HFFc6 (cell line): ENCODE data around the gene BICDL2. TPM values are rescaled to one million over a fixed set of nuclear protein-coding genes. Genes with fewer than 3 reads are reported as not detected.

Source experiments
- DNase-seq: peaks from one replicate; pipeline ENCODE4 v3.0.0-alpha.2; 2018
- H3K27ac Mint-ChIP-seq: 2 replicates; pipeline ENCODE4 v1.8.0; 2020; ENCODE audit warnings: mild to moderate bottlenecking, mixed read lengths
- H3K27me3 Mint-ChIP-seq: 2 replicates; pipeline ENCODE4 v1.8.0; 2021; ENCODE audit warnings: mild to moderate bottlenecking, moderate library complexity, mixed read lengths; ENCODE audit not compliant: insufficient read depth
- H3K36me3 Mint-ChIP-seq: 2 replicates; pipeline ENCODE4 v1.8.0; 2021; ENCODE audit warnings: low read depth, mixed read lengths
- H3K4me1 Mint-ChIP-seq: 2 replicates; pipeline ENCODE4 v1.8.0; 2020; ENCODE audit warnings: low read depth, mixed read lengths
- H3K4me3 Mint-ChIP-seq: 2 replicates; pipeline ENCODE4 v1.8.0; 2020; ENCODE audit warnings: mild to moderate bottlenecking, moderate library complexity, mixed read lengths
- H3K9me3 Mint-ChIP-seq: 2 replicates; pipeline ENCODE4 v1.8.0; 2020; ENCODE audit warnings: mild to moderate bottlenecking, mixed read lengths
- CTCF ChIP-seq: fragments of 200-600 bp; sonication (generic); IDR thresholded peaks from 2 replicates; pipeline ENCODE4 v1.5.0; 2021; ENCODE audit warnings: antibody characterized with exemption, mild to moderate bottlenecking
- total RNA-seq, 6 experiments: library from RNA; stranded (reverse); fragmentation: NEBNext Ultra II Directional; extraction: Animal tissue kit (Norgen Biotek cat#: 25700); gene quantifications; 2 replicates in 1 of 6; 3 replicates in 5 of 6; pipeline ENCODE4 v1.2.3, GENCODE V29; 2021

The BICDL2 gene
- total RNA-seq, 6 experiments from 2014 or later, result not detected

- Mint-ChIP-seq H3K9me3 (no peaks in the 10 kb centered on the region), H3K27me3 (peaks cover 27% of the 10 kb centered on the region), H3K4me1 (peaks cover 18% of the 10 kb centered on the region), H3K4me3 (no peak overlapping the region), H3K36me3 (no peaks in the 10 kb centered on the region), H3K27ac (no peak overlapping the region)
- TF ChIP-seq CTCF, result no peak
- DNase-seq, result no peak
These were observed 24.5 kb downstream of the BICDL2 start for GRCh38 chr16:3012246-3012645.

DNA sequence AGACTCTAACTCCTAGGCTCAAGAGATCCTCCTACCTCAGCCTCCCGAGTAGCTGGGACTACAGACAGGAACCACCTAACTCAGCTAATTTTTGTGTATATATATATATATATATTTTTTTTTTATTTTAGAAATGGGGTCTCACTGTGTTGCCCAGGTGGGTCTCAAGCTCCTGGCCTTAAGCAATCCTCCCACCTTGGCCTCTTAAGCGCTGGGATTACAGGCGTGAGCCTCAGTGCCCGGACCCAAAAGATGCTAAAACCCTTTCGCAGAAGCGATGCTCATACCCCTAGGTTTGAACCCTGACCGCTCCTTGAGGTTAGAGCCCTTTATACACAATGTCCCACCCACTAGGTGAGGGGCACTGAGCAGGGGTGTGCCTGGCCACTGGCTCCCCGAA is 26.2 kb downstream of the BICDL2 start:
- H3K27me3 Mint-ChIP-seq, result peaks cover 25% of the 10 kb centered on the region
- TF ChIP-seq CTCF, result no peak
- no peaks in the 10 kb centered on the region for H3K9me3 Mint-ChIP-seq
- H3K36me3 Mint-ChIP-seq, result no peaks in the 10 kb centered on the region
- DNase-seq, result no peak
- peaks cover 18% of the 10 kb centered on the region for H3K4me1 Mint-ChIP-seq
- H3K27ac Mint-ChIP-seq, result no peak overlapping the region
- no peak overlapping the region for H3K4me3 Mint-ChIP-seq

DNA sequence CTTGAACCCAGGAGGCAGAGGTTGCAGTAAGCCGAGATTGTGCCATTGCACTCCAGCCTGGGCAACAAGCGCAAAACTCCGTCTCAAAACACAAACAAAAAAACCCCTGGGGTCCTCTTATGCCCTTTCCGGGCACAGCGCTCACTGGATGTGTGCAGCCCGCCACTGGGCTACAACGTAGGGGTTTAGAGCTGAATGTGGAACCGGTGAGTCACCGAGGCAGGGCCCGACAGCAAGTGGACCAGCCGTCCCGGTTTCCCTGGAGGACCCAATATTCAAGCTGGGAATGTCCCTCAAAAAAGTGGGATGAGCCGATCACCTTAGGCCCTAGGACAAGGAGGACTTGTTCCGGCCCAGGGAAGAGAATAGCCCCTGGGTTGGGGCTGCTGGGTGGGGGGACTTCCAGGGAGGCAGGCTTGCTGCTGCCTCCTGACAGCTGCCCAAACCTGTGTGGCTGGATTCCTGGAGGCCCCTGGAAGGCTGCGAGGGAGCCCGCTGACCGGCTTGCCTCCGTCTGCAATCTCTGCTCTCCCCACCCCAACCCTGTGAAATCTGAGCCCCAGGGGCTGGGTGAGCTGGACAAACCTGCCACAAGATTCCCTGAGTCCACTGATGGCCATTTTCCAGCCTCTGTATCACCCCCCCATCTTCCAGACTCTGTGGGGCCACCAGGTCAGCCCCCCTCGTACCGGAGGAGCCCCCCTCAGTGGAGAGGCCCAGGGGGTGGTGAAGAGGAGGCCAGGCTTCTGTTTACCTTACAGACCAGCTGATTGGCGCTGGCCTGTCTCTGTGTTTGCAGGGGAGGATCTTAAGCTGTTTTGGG is 27.0 kb downstream of the BICDL2 start:
- Mint-ChIP-seq H3K9me3 (no peaks in the 10 kb centered on the region), H3K36me3 (no peaks in the 10 kb centered on the region), H3K4me3 (no peak overlapping the region), H3K27me3 (peaks cover 25% of the 10 kb centered on the region), H3K4me1 (peaks cover 18% of the 10 kb centered on the region), H3K27ac (no peak overlapping the region)
- DNase-seq, result no peak
- no peak for TF ChIP-seq CTCF

GRCh38 chr16:3008690-3009037 is 28.1 kb downstream of the BICDL2 start:
- no peak for DNase-seq
- no peak overlapping the region for H3K27ac Mint-ChIP-seq
- H3K4me3 Mint-ChIP-seq, result no peak overlapping the region
- H3K36me3 Mint-ChIP-seq, result no peaks in the 10 kb centered on the region
- H3K27me3 Mint-ChIP-seq, result peaks cover 17% of the 10 kb centered on the region
- H3K4me1 Mint-ChIP-seq, result peaks cover 18% of the 10 kb centered on the region
- no peak for TF ChIP-seq CTCF
- H3K9me3 Mint-ChIP-seq, result no peaks in the 10 kb centered on the region

DNA sequence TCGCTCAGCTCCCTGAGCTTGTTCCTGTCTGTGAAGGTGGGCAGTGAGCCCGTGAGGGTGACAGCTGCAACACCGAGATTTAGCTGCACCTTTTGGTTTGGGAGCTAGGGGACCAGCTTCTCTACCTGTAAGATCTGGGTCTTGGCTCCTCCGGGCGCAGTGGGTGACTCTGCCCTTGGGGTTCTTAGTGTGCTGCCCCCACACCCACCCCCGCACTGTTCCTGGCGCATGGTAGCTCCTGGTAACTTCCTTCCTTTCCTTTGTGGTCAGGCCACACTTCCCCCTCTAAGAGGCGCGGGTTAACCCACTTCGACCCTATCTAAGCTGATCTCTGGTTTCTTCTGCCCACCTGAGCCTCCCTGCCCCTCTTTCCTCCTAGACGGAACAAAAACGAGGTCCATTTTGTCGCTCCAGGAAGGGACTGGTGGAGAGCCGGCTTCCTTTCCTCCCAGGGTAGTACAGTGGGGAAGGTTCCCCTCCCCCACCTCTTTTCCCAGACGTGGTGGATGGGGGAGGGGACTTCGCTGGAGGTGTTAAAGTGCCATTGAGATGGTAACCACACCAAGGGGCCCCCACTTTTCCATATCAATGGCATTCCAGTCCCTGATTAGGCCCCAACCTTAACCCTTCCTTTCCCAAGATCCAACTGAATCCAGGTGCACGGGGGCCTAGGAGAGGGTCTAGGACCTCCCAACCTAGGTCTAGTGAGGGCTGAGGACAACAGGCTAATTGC is 28.6 kb downstream of the BICDL2 start:
- TF ChIP-seq CTCF, result no peak
- Mint-ChIP-seq H3K27me3 (peaks cover 17% of the 10 kb centered on the region), H3K36me3 (no peaks in the 10 kb centered on the region), H3K27ac (no peak overlapping the region), H3K4me3 (no peak overlapping the region), H3K4me1 (peaks cover 14% of the 10 kb centered on the region), H3K9me3 (no peaks in the 10 kb centered on the region)
- no peak for DNase-seq
